ENCODE data around the gene PTMS. TPM values are rescaled to one million over a fixed set of nuclear protein-coding genes. Genes with fewer than 3 reads are reported as not detected.

Gene PTMS
- total and polyA plus RNA-seq, 9 of the 15 experiments (the other 6 are each of a cell fraction or from before 2014, with no cell fraction given) = 5.1 to 287 (median 78.5) TPM

DNA sequence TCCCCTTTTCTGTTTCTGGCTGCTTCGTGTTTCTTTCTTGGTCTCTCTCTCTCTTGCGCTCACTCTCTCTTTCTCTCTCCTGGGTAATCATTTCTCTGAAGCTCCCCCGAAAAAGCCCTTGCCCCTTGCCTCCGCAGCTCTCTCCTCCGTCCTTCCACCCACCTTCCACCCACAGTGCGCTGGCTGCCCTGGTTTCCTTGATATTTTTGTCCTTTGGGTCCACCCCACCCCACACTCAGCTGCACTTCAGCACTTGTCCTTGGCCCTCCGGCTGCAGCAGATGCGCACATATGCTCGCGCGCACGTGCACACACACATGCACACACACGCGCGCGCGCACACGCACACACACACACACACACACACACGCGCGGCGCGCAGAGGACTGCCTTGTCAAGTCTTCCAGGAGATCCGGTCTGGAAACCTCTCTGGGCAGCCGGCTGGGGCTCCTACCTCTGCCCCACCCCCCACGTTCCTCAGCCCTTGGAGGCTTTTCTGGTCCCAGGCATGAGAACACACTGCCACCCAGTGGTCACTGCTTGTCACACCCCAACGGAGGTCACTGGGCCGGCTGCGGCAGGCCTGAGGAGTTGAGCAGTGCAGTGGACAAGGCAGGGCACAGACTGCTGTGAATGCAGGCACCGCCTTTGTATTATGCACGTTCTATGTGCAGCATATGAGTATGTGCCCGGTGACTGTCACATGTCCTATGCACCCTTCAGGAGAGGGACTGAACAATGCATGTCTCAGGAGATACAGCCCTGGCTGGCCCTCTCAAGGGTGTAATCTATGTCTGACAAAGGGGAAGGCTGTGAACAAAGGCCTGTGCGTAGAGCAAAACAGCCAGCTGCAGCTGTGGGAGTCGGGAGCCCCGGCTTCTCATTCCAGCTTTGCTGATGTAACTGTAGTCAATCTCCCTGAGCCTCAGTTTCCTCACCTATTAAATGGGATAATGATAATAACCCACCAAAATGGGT lies 12.7 kb downstream of the PTMS start (continued):
- no peak for TF ChIP-seq PRMT5 (CRISPR knock-in tag; IDR thresholded peaks at IDR 0.05)
- no peak for TF ChIP-seq CAMTA2 (CRISPR knock-in tag; conservative IDR thresholded peaks at IDR 0.05)
- no peak for TF ChIP-seq SAFB2 (IDR thresholded peaks at IDR 0.05; ENCODE audit: borderline replicate concordance, low read depth, low read length, severe bottlenecking)
- 0 out of 4 replicates have a peak, but pooled peaks of 1 of the 2 experiments have one; percentile 42 for TF ChIP-seq RCOR1 (IDR thresholded peaks at IDR 0.05; ENCODE audit: borderline replicate concordance in 1 of 2, low read depth in 2 of 2, low read length in 2 of 2)
- TF ChIP-seq IFI16 (CRISPR knock-in tag; IDR thresholded peaks at IDR 0.05) = no peak
- TF ChIP-seq MXI1 (IDR thresholded peaks at IDR 0.05; ENCODE audit: low read depth, low read length) = no peak
- TF ChIP-seq BHLHE40 (IDR thresholded peaks at IDR 0.05; ENCODE audit: low read length) = peak; percentile 92
- no peak for TF ChIP-seq ZNF146 (CRISPR knock-in tag; IDR thresholded peaks at IDR 0.05; ENCODE audit: unreplicated experiment)
- no peak for TF ChIP-seq ZNF24 (IDR thresholded peaks at IDR 0.05)
- TF ChIP-seq SRSF9 (IDR thresholded peaks at IDR 0.05; ENCODE audit: borderline replicate concordance, low read depth, low read length) = no peak
- TF ChIP-seq, protein P1, sequence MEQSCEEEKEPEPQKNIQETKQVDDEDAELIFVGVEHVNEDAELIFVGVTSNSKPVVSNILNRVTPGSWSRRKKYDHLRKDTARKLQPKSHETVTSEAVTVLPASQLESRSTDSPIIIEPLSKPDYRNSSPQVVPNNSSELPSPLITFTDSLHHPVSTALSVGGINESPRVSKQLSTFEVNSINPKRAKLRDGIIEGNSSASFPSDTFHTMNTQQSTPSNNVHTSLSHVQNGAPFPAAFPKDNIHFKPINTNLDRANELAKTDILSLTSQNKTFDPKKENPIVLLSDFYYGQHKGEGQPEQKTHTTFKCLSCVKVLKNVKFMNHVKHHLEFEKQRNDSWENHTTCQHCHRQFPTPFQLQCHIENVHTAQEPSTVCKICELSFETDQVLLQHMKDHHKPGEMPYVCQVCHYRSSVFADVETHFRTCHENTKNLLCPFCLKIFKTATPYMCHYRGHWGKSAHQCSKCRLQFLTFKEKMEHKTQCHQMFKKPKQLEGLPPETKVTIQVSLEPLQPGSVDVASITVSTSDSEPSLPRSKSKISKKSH (CRISPR knock-in tag; IDR thresholded peaks at IDR 0.05) = no peak
- TF ChIP-seq NELFE (IDR thresholded peaks at IDR 0.05; ENCODE audit: insufficient read depth, insufficient read length) = no peak
- no peak for TF ChIP-seq ZNF212 (CRISPR knock-in tag; IDR thresholded peaks at IDR 0.05)
- TF ChIP-seq LEF1 (IDR thresholded peaks at IDR 0.05) = peak; percentile 68; the same call in 1 of the 2 replicates
- TF ChIP-seq TARDBP (IDR thresholded peaks at IDR 0.05) = no peak
- TF ChIP-seq, protein P2, sequence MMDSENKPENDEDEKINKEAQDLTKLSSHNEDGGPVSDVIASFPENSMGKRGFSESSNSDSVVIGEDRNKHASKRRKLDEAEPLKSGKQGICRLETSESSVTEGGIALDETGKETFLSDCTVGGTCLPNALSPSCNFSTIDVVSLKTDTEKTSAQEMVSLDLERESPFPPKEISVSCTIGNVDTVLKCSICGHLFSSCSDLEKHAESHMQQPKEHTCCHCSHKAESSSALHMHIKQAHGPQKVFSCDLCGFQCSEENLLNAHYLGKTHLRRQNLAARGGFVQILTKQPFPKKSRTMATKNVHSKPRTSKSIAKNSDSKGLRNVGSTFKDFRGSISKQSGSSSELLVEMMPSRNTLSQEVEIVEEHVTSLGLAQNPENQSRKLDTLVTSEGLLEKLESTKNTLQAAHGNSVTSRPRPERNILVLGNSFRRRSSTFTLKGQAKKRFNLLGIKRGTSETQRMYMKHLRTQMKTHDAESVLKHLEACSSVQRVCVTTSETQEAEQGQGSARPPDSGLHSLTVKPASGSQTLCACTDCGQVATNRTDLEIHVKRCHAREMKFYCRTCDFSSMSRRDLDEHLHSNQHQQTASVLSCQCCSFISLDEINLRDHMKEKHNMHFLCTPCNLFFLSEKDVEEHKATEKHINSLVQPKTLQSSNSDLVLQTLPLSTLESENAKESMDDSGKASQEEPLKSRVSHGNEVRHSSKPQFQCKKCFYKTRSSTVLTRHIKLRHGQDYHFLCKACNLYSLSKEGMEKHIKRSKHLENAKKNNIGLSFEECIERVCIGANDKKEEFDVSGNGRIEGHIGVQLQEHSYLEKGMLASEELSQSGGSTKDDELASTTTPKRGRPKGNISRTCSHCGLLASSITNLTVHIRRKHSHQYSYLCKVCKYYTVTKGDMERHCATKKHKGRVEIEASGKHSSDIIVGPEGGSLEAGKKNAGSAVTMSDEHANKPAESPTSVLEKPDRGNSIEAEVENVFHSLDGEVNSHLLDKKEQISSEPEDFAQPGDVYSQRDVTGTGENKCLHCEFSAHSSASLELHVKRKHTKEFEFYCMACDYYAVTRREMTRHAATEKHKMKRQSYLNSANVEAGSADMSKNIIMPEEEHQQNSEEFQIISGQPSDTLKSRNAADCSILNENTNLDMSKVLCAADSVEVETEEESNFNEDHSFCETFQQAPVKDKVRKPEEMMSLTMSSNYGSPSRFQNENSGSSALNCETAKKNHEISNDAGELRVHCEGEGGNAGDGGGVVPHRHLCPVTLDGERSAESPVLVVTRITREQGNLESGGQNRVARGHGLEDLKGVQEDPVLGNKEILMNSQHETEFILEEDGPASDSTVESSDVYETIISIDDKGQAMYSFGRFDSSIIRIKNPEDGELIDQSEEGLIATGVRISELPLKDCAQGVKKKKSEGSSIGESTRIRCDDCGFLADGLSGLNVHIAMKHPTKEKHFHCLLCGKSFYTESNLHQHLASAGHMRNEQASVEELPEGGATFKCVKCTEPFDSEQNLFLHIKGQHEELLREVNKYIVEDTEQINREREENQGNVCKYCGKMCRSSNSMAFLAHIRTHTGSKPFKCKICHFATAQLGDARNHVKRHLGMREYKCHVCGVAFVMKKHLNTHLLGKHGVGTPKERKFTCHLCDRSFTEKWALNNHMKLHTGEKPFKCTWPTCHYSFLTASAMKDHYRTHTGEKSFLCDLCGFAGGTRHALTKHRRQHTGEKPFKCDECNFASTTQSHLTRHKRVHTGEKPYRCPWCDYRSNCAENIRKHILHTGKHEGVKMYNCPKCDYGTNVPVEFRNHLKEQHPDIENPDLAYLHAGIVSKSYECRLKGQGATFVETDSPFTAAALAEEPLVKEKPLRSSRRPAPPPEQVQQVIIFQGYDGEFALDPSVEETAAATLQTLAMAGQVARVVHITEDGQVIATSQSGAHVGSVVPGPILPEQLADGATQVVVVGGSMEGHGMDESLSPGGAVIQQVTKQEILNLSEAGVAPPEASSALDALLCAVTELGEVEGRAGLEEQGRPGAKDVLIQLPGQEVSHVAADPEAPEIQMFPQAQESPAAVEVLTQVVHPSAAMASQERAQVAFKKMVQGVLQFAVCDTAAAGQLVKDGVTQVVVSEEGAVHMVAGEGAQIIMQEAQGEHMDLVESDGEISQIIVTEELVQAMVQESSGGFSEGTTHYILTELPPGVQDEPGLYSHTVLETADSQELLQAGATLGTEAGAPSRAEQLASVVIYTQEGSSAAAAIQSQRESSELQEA (IDR thresholded peaks at IDR 0.05; ENCODE audit: low read depth) = no peak
- no peak for TF ChIP-seq ERF (CRISPR knock-in tag; IDR thresholded peaks at IDR 0.05)
- TF ChIP-seq NFE2L1 (tag; IDR thresholded peaks at IDR 0.05; ENCODE audit: borderline replicate concordance, low read depth) = no peak
- no peak for TF ChIP-seq ZNF311 (CRISPR knock-in tag; IDR thresholded peaks at IDR 0.05)
- TF ChIP-seq KLF6 (CRISPR knock-in tag; IDR thresholded peaks at IDR 0.05; ENCODE audit: borderline replicate concordance) = no peak; the same call in 1 of the 2 replicates

Data from K562 (cell line).